ENCODE measurements around the gene SLC9A2.

- TF ChIP-seq CTCF (conservative IDR thresholded peaks at IDR 0.05 in 1 of 2, IDR thresholded peaks at IDR 0.05 in 1 of 2; ENCODE audit: extremely low read depth in 1 of 2, insufficient read depth in 1 of 2, low read depth in 1 of 2, low read length in 2 of 2) (no peak), EZH2 (IDR thresholded peaks at IDR 0.05; ENCODE audit: borderline replicate concordance, low read length) (no peak)
Observed at GRCh38 chr2:102718387-102719316, 99.3 kb downstream of the SLC9A2 start.

All from mammary epithelial cell (primary cell).